ENCODE results near the gene PARK7. TPM values are rescaled to one million over a fixed set of nuclear protein-coding genes. Genes with fewer than 3 reads are reported as not detected.

The PARK7 gene
- total and polyA plus RNA-seq, 5 donors from 2014 or later, result 150 to 527 (median 462) TPM

DNA sequence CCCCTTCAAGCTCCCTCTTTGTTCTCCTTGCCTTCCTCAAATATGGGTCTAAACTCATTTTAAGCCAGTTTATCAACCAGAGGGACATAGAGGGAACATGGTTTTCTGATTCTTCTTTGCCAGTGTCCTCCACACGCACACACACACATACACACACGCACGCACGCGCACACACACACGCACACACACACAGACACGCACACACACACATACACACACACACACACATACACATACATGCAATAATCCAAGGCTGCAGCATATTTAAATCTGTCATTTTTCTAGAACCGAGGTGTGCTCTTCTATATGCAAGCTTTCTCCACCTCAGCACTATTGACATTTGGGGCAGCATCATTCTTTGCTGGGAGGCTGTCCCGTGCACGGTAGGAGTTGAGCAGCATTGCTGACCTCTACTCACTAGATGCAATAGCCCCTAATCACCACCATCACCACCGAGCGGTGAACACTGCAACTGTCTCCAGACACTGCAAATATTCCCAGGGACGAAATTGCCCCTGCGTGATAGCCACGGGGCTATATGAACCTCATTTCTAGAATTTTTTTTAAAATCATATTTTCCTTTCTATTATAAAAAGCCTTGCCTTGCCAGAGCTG is 28.9 kb upstream of the PARK7 start:
- Mint-ChIP-seq H3K27ac (peak overlapping the region in 1 of 3 donors; percentile 14), H3K4me1 (peaks cover 22 to 63% (median 34%) of the 10 kb centered on the region in 4 donors), H3K36me3 (no peaks in the 10 kb centered on the region), H3K4me3 (peak overlapping the region in 3 of 4 donors; percentile 1 to 76 (median 54)), H3K27me3 (no peaks in the 10 kb centered on the region), H3K9me3 (no peaks in the 10 kb centered on the region)
- H3K27me3 ChIP-seq (ENCODE audit: control insufficient read depth, insufficient read depth, low read length), result no peaks in the 10 kb centered on the region
- H3K4me3 ChIP-seq (ENCODE audit: low read depth, low read length), result no peak overlapping the region
- DNase-seq, result no peak
- H3K4me1 ChIP-seq (ENCODE audit: control insufficient read depth, insufficient read depth, low read length, poor library complexity, severe bottlenecking), result peaks cover 44% of the 10 kb centered on the region
- no peaks in the 10 kb centered on the region for H3K9me3 ChIP-seq (ENCODE audit: control insufficient read depth in 2 of 2, low read length in 2 of 2)
- H3K27ac ChIP-seq (ENCODE audit: insufficient read depth, low read length, poor library complexity, severe bottlenecking), result no peak overlapping the region
- H3K36me3 ChIP-seq (ENCODE audit: control insufficient read depth, insufficient read depth, low read length), result no peaks in the 10 kb centered on the region
- ATAC-seq (ENCODE audit: low read depth in 2 of 2), result no peak

DNA sequence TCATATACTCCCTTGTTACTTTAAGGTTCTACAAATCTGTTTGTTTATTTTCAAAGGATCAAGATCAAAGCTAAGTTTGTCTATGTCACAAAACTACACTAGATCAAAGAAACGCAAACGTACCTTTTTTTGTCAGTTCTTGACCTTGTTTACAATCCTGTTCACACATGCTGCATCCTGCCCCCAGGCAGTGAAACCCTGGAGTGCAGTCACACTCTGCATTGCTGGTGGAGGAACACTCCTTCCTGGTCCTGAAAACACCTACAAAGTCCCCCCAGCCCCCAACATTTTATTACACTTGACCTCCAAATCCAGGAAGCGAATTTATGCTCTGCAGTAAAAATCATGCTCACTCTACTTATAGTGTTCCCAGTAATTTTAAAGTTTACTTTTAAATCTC is 23.4 kb upstream of the PARK7 start:
- peak overlapping the region; percentile 79 to 88 (median 85) for H3K27ac Mint-ChIP-seq
- Histone ChIP-seq H3K27ac (ENCODE audit: insufficient read depth, low read length, poor library complexity, severe bottlenecking) (peak overlapping the region; percentile 65), H3K27me3 (ENCODE audit: control insufficient read depth, insufficient read depth, low read length) (no peaks in the 10 kb centered on the region), H3K4me3 (ENCODE audit: low read depth, low read length) (peak overlapping the region; percentile 72), H3K36me3 (ENCODE audit: control insufficient read depth, insufficient read depth, low read length) (no peaks in the 10 kb centered on the region), H3K9me3 (ENCODE audit: control insufficient read depth in 2 of 2, low read length in 2 of 2) (no peaks in the 10 kb centered on the region), H3K4me1 (ENCODE audit: control insufficient read depth, insufficient read depth, low read length, poor library complexity, severe bottlenecking) (peaks cover 61% of the 10 kb centered on the region)
- no peaks in the 10 kb centered on the region for H3K36me3 Mint-ChIP-seq
- H3K4me3 Mint-ChIP-seq, result peak overlapping the region; percentile 70 to 93 (median 88)
- H3K4me1 Mint-ChIP-seq, result peaks cover 24 to 75% (median 40%) of the 10 kb centered on the region in 4 donors
- H3K27me3 Mint-ChIP-seq, result peaks cover 5% of the 10 kb centered on the region
- DNase-seq (peak in 1 of 3 donors; percentile 28), ATAC-seq (ENCODE audit: low read depth in 2 of 2) (no peak)
- peaks cover 0 to 2% (median 0%) of the 10 kb centered on the region in 7 donors for H3K9me3 Mint-ChIP-seq

- no peaks in the 10 kb centered on the region for H3K36me3 Mint-ChIP-seq
- peaks cover 5% of the 10 kb centered on the region for H3K27me3 Mint-ChIP-seq
- no peak for ATAC-seq (ENCODE audit: low read depth in 2 of 2)
- no peaks in the 10 kb centered on the region for H3K27me3 ChIP-seq (ENCODE audit: control insufficient read depth, insufficient read depth, low read length)
- H3K27ac Mint-ChIP-seq, result peak overlapping the region in 1 of 3 donors; percentile 90
- peak overlapping the region; percentile 85 to 93 (median 88) for H3K4me3 Mint-ChIP-seq
- H3K27ac ChIP-seq (ENCODE audit: insufficient read depth, low read length, poor library complexity, severe bottlenecking), result peak overlapping the region; percentile 65
- H3K36me3 ChIP-seq (ENCODE audit: control insufficient read depth, insufficient read depth, low read length), result no peaks in the 10 kb centered on the region
- peaks cover 0 to 2% (median 0%) of the 10 kb centered on the region in 7 donors for H3K9me3 Mint-ChIP-seq
- H3K4me1 ChIP-seq (ENCODE audit: control insufficient read depth, insufficient read depth, low read length, poor library complexity, severe bottlenecking), result peaks cover 61% of the 10 kb centered on the region
- no peaks in the 10 kb centered on the region for H3K9me3 ChIP-seq (ENCODE audit: control insufficient read depth in 2 of 2, low read length in 2 of 2)
- H3K4me3 ChIP-seq (ENCODE audit: low read depth, low read length), result peak overlapping the region; percentile 90
- no peak for DNase-seq
- peaks cover 27 to 74% (median 42%) of the 10 kb centered on the region in 4 donors for H3K4me1 Mint-ChIP-seq
These were observed 21.5 kb upstream of the PARK7 start for GRCh38 chr1:7940034-7940433.

- H3K9me3 ChIP-seq (ENCODE audit: control insufficient read depth in 2 of 2, low read length in 2 of 2), result no peaks in the 10 kb centered on the region
- peaks cover 61% of the 10 kb centered on the region for H3K4me1 ChIP-seq (ENCODE audit: control insufficient read depth, insufficient read depth, low read length, poor library complexity, severe bottlenecking)
- peaks cover 27 to 67% (median 41%) of the 10 kb centered on the region in 4 donors for H3K4me1 Mint-ChIP-seq
- H3K36me3 ChIP-seq (ENCODE audit: control insufficient read depth, insufficient read depth, low read length), result no peaks in the 10 kb centered on the region
- H3K4me3 Mint-ChIP-seq, result peak within 1 kb of the TSS; percentile 85 to 93 (median 88)
- peak within 1 kb of the TSS; percentile 90 for H3K4me3 ChIP-seq (ENCODE audit: low read depth, low read length)
- no peaks in the 10 kb centered on the region for H3K36me3 Mint-ChIP-seq
- H3K27me3 Mint-ChIP-seq, result peaks cover 5% of the 10 kb centered on the region
- peaks cover 0 to 2% (median 0%) of the 10 kb centered on the region in 7 donors for H3K9me3 Mint-ChIP-seq
- DNase-seq (peak in 2 of 3 donors; percentile 50 to 72), ATAC-seq (ENCODE audit: low read depth in 2 of 2) (peak; percentile 63 to 68)
- peak within 1 kb of the TSS; percentile 80 to 94 (median 90) for H3K27ac Mint-ChIP-seq
- H3K27ac ChIP-seq (ENCODE audit: insufficient read depth, low read length, poor library complexity, severe bottlenecking), result peak within 1 kb of the TSS; percentile 65
- no peaks in the 10 kb centered on the region for H3K27me3 ChIP-seq (ENCODE audit: control insufficient read depth, insufficient read depth, low read length)
These were observed 20.6 kb upstream of the PARK7 start, which contains the start of gene TNFRSF9 for GRCh38 chr1:7940745-7941436. TNFRSF9 (minus strand) TSS chr1:7940839; CDS start chr1:7939994, 845 bp downstream.

DNA sequence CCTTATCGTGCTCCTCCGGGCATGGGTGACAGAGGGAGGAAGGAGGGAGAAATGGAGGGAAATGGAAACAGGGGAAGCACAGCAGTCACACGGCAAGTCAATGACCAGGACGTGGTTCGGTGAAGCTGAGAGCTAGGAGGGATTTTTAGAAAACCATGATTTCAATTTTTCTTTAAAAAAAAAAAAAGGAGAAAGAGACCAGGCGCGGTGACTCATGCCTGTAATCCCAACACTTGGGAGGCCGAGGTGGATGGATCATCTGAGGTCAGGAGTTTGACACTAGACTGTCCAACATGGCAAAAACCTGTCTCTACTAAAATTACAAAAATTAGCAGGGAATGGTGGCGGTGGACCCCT is 20.1 kb upstream of the PARK7 start:
- peaks cover 61% of the 10 kb centered on the region for H3K4me1 ChIP-seq (ENCODE audit: control insufficient read depth, insufficient read depth, low read length, poor library complexity, severe bottlenecking)
- H3K36me3 Mint-ChIP-seq, result no peaks in the 10 kb centered on the region
- peaks cover 5% of the 10 kb centered on the region for H3K27me3 Mint-ChIP-seq
- no peaks in the 10 kb centered on the region for H3K36me3 ChIP-seq (ENCODE audit: control insufficient read depth, insufficient read depth, low read length)
- no peaks in the 10 kb centered on the region for H3K9me3 ChIP-seq (ENCODE audit: control insufficient read depth in 2 of 2, low read length in 2 of 2)
- DNase-seq (no peak), ATAC-seq (ENCODE audit: low read depth in 2 of 2) (no peak)
- H3K27ac ChIP-seq (ENCODE audit: insufficient read depth, low read length, poor library complexity, severe bottlenecking), result peak overlapping the region; percentile 65
- H3K4me1 Mint-ChIP-seq, result peaks cover 27 to 62% (median 41%) of the 10 kb centered on the region in 4 donors
- peak overlapping the region; percentile 85 to 93 (median 88) for H3K4me3 Mint-ChIP-seq
- H3K4me3 ChIP-seq (ENCODE audit: low read depth, low read length), result peak overlapping the region; percentile 90
- peaks cover 0 to 2% (median 0%) of the 10 kb centered on the region in 7 donors for H3K9me3 Mint-ChIP-seq
- H3K27me3 ChIP-seq (ENCODE audit: control insufficient read depth, insufficient read depth, low read length), result no peaks in the 10 kb centered on the region
- peak overlapping the region; percentile 80 to 94 (median 90) for H3K27ac Mint-ChIP-seq

DNA sequence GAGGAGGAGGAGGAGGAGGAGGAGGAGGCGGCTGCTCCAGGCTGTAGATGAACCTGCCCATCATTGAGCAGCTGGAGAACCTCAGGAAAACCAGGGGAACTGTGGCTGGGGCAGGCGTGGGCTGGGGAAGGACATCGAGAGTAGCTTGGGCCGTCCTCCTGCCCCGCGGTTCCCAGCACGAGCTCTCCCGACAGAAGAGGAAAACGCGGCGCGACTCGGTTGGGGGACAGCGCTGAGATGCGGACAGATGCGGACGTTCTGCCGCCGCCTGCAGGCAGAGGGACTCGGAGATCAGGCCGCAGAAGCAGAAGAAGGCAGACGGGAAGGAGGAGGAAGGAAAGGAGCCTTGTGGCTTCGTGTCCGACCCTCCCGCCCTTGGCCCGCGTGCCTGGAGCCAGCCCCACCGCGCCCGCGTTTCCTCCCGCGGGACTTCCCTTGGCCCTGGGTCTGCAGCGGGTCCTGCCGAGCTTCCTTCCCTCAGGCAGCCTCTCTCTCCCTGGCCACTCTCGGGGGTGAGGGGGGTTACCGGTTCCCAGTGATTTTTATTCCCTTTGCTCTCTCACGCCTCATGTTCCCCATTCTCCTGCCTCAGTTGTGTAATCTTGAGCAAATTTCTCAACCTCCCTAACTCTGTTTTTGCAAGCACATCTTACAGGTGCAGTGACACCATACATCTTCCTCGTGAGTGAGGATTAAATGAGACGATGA is 19.1 kb upstream of the PARK7 start:
- Histone ChIP-seq H3K27ac (ENCODE audit: insufficient read depth, low read length, poor library complexity, severe bottlenecking) (peak overlapping the region; percentile 55), H3K36me3 (ENCODE audit: control insufficient read depth, insufficient read depth, low read length) (no peaks in the 10 kb centered on the region), H3K9me3 (ENCODE audit: control insufficient read depth in 2 of 2, low read length in 2 of 2) (no peaks in the 10 kb centered on the region), H3K27me3 (ENCODE audit: control insufficient read depth, insufficient read depth, low read length) (no peaks in the 10 kb centered on the region), H3K4me1 (ENCODE audit: control insufficient read depth, insufficient read depth, low read length, poor library complexity, severe bottlenecking) (peaks cover 54% of the 10 kb centered on the region), H3K4me3 (ENCODE audit: low read depth, low read length) (peak overlapping the region; percentile 90)
- Mint-ChIP-seq H3K36me3 (no peaks in the 10 kb centered on the region), H3K27ac (peak overlapping the region; percentile 67 to 94 (median 90)), H3K4me1 (peaks cover 21 to 56% (median 40%) of the 10 kb centered on the region in 4 donors), H3K4me3 (peak overlapping the region; percentile 85 to 93 (median 88)), H3K9me3 (peaks cover 0 to 2% (median 0%) of the 10 kb centered on the region in 7 donors), H3K27me3 (peaks cover 5% of the 10 kb centered on the region)
- DNase-seq (peak; percentile 31 to 52 (median 36)), ATAC-seq (ENCODE audit: low read depth in 2 of 2) (peak in 1 of 2 donors; percentile 40)

DNA sequence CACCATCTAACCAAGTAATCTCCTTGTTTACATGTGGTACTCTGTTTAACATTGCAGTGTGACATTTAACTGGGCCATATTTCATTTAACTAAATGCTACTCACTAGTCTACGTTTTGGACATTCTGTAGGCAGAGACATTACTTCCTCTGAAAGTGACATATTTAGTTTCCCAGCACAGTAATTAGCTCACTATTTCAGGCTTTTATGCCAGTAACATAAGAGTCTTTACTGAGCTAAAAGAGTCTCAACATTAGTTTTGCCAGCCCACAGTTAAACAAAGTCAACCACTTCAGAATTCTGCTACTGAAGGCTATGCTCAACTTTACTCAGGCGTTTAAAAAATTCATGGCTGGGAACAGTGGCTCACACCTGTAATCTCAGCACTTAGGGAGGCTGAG is 18.3 kb upstream of the PARK7 start:
- ATAC-seq (ENCODE audit: low read depth in 2 of 2), result no peak
- Histone ChIP-seq H3K4me1 (ENCODE audit: control insufficient read depth, insufficient read depth, low read length, poor library complexity, severe bottlenecking) (peaks cover 47% of the 10 kb centered on the region), H3K27me3 (ENCODE audit: control insufficient read depth, insufficient read depth, low read length) (no peaks in the 10 kb centered on the region), H3K4me3 (ENCODE audit: low read depth, low read length) (no peak overlapping the region), H3K27ac (ENCODE audit: insufficient read depth, low read length, poor library complexity, severe bottlenecking) (peak overlapping the region; percentile 55), H3K36me3 (ENCODE audit: control insufficient read depth, insufficient read depth, low read length) (no peaks in the 10 kb centered on the region), H3K9me3 (ENCODE audit: control insufficient read depth in 2 of 2, low read length in 2 of 2) (no peaks in the 10 kb centered on the region)
- Mint-ChIP-seq H3K9me3 (peaks cover 0 to 2% (median 0%) of the 10 kb centered on the region in 7 donors), H3K4me1 (peaks cover 14 to 48% (median 33%) of the 10 kb centered on the region in 4 donors), H3K4me3 (peak overlapping the region; percentile 2 to 92 (median 84)), H3K27ac (peak overlapping the region in 2 of 3 donors; percentile 90 to 94), H3K27me3 (peaks cover 5% of the 10 kb centered on the region), H3K36me3 (no peaks in the 10 kb centered on the region)
- no peak for DNase-seq
